GM21423 (cell line): ENCODE data around the gene LGALSL.
"Not testable (repeated sequence)": the region's sequence is repeated elsewhere in the genome, so short reads cannot be mapped to it uniquely, and the experiment has no call there.

Source experiments
- ATAC-seq: cut with Tn5 transposase; IDR thresholded peaks from one replicate; pipeline ENCODE4 v1.9.1; 2021; ENCODE audit warnings: mild to moderate bottlenecking, moderate library complexity; ENCODE audit not compliant: unreplicated experiment

The LGALSL gene

GRCh38 chr2:64442277-64442676 is 11.7 kb upstream of the LGALSL start:
- no peak for ATAC-seq

GRCh38 chr2:64442801-64443429 is 11.0 kb upstream of the LGALSL start:
- ATAC-seq: no peak

GRCh38 chr2:64445970-64446369 is 8.0 kb upstream of the LGALSL start:
- ATAC-seq: not testable (repeated sequence)

GRCh38 chr2:64447317-64448040 is 6.5 kb upstream of the LGALSL start:
- ATAC-seq: no peak

GRCh38 chr2:64448041-64448426 is 5.9 kb upstream of the LGALSL start:
- no peak for ATAC-seq

GRCh38 chr2:64451051-64451450 is 2.9 kb upstream of the LGALSL start:
- ATAC-seq: no peak

GRCh38 chr2:64454386-64455332 is 697 bp downstream of the LGALSL start:
- peak; percentile 47 for ATAC-seq

GRCh38 chr2:64455545-64455944 is 1.6 kb downstream of the LGALSL start:
- no peak for ATAC-seq

- ATAC-seq: no peak
Measured at GRCh38 chr2:64456293-64456692, 2.3 kb downstream of the LGALSL start.

- no peak for ATAC-seq
Measured at GRCh38 chr2:64457524-64457923, 3.6 kb downstream of the LGALSL start.

GRCh38 chr2:64459575-64459974 is 5.6 kb downstream of the LGALSL start:
- ATAC-seq: no peak

- ATAC-seq: no peak
Measured at GRCh38 chr2:64460330-64460729, 6.4 kb downstream of the LGALSL start.

- no peak for ATAC-seq
Measured at GRCh38 chr2:64461271-64462058, 7.5 kb downstream of the LGALSL start.

- ATAC-seq: no peak
Measured at GRCh38 chr2:64462171-64462570, 8.2 kb downstream of the LGALSL start.

- ATAC-seq: no peak
Measured at GRCh38 chr2:64462940-64463700, 9.2 kb downstream of the LGALSL start.

GRCh38 chr2:64463781-64464180 is 9.8 kb downstream of the LGALSL start:
- no peak for ATAC-seq

- ATAC-seq: no peak
Measured at GRCh38 chr2:64466478-64467085, 12.6 kb downstream of the LGALSL start.

- no peak for ATAC-seq
Measured at GRCh38 chr2:64467096-64467843, 13.3 kb downstream of the LGALSL start.

GRCh38 chr2:64469261-64469660 is 15.3 kb downstream of the LGALSL start:
- ATAC-seq: no peak
